GM12878 (cell line): Measurements from ENCODE around the gene TBX15. TPM values are rescaled to one million over a fixed set of nuclear protein-coding genes. Genes with fewer than 3 reads are reported as not detected.

Source experiments
- ASH2L ChIP-seq: fragments of 300-600, 200-600 bp; sonication (generic); IDR thresholded peaks from 2 replicates; pipeline ENCODE4 v1.6.1; 2017; ENCODE audit warnings: low read depth, mild to moderate bottlenecking, borderline replicate concordance
- CREB1 ChIP-seq: IDR thresholded peaks from 2 replicates; pipeline ENCODE4 v1.6.1; 2012; ENCODE audit warnings: low read depth, mild to moderate bottlenecking, inconsistent platforms
- DPF2 ChIP-seq: fragments of 450-650 bp; IDR thresholded peaks from 2 replicates; pipeline ENCODE4 v1.6.1; 2017; ENCODE audit warnings: mild to moderate bottlenecking
- EGR1 ChIP-seq, 2 experiments: IDR thresholded peaks; 1 replicate in 1 of 2; 2 replicates in 1 of 2; pipeline ENCODE4 v1.6.1; 2011 to 2012; ENCODE audit warnings: low read depth in 2 of 2, low read length in 2 of 2, borderline replicate concordance in 1 of 2, mild to moderate bottlenecking in 1 of 2, moderate library complexity in 1 of 2
- ELK1 ChIP-seq: IDR thresholded peaks from 2 replicates; pipeline ENCODE4 v1.6.1; 2012; ENCODE audit warnings: low read depth, low read length, improper control_type of control experiment
- EP300 ChIP-seq, 2 experiments: fragments of 150-350 bp in 1 of 2; IDR thresholded peaks; 2 replicates each; pipeline ENCODE4 v1.6.1; 2011 to 2012; ENCODE audit warnings: low read depth in 2 of 2, low read length in 2 of 2, borderline replicate concordance in 1 of 2, improper control_type of control experiment in 1 of 2, inconsistent platforms in 1 of 2; ENCODE audit not compliant: control insufficient read depth in 1 of 2
- EZH2 ChIP-seq: IDR thresholded peaks from 2 replicates; pipeline ENCODE4 v1.6.1; 2012; ENCODE audit warnings: low read depth, mild to moderate bottlenecking, control low read depth, inconsistent platforms, low read length, borderline replicate concordance; ENCODE audit not compliant: control insufficient read depth
- FOXM1 ChIP-seq: IDR thresholded peaks from 2 replicates; pipeline ENCODE4 v1.6.1; 2012; ENCODE audit warnings: low read depth, mild to moderate bottlenecking, inconsistent platforms, low read length, moderate library complexity
- HCFC1 ChIP-seq: fragments of 150-350 bp; IDR thresholded peaks from 2 replicates; pipeline ENCODE4 v1.6.1; 2014; ENCODE audit warnings: low read length
- IKZF1 ChIP-seq: fragments of 450-650 bp; conservative IDR thresholded peaks from 2 replicates; pipeline ENCODE4 v1.6.1; 2017; ENCODE audit warnings: antibody characterized with exemption, mild to moderate bottlenecking
- MYC ChIP-seq: IDR thresholded peaks from 2 replicates; pipeline ENCODE4 v1.6.1; 2011; ENCODE audit warnings: mild to moderate bottlenecking, low read length, moderate library complexity, inconsistent platforms; ENCODE audit not compliant: insufficient read depth, insufficient replicate concordance, insufficient read length, severe bottlenecking
- NFIC ChIP-seq: IDR thresholded peaks from 2 replicates; pipeline ENCODE4 v1.6.1; 2012; ENCODE audit warnings: low read depth, mild to moderate bottlenecking, inconsistent platforms, low read length, moderate library complexity
- NR2C2 ChIP-seq: IDR thresholded peaks from 2 replicates; pipeline ENCODE4 v1.6.1; 2011; ENCODE audit warnings: borderline replicate concordance, low read depth; ENCODE audit not compliant: control insufficient read depth, insufficient read length
- NRF1 ChIP-seq: conservative IDR thresholded peaks from 2 replicates; pipeline ENCODE4 v1.6.1; 2011; ENCODE audit warnings: mild to moderate bottlenecking, low read depth, low read length, improper control_type of control experiment
- RCOR1 ChIP-seq: conservative IDR thresholded peaks from 2 replicates; pipeline ENCODE4 v1.6.1; 2012; ENCODE audit warnings: low read depth, low read length, improper control_type of control experiment
- RELA ChIP-seq: fragments of 450-650 bp; IDR thresholded peaks from 2 replicates; pipeline ENCODE4 v1.8.0; 2014; ENCODE audit warnings: borderline replicate concordance; ENCODE audit not compliant: partially characterized antibody
- SKIL ChIP-seq: fragments of 450-650 bp; IDR thresholded peaks from 2 replicates; pipeline ENCODE4 v1.6.1; 2017; ENCODE audit warnings: mild to moderate bottlenecking, low read depth, inconsistent platforms; ENCODE audit not compliant: poor library complexity, severe bottlenecking
- SMARCA5 ChIP-seq: fragments of 450-650 bp; IDR thresholded peaks from 2 replicates; pipeline ENCODE4 v1.6.1; 2017; ENCODE audit warnings: mild to moderate bottlenecking
- SMC3 ChIP-seq: IDR thresholded peaks from 2 replicates; pipeline ENCODE4 v1.6.1; 2011; ENCODE audit warnings: low read length, improper control_type of control experiment, borderline replicate concordance
- TARDBP ChIP-seq: IDR thresholded peaks from 2 replicates; pipeline ENCODE4 v1.6.1; 2016; ENCODE audit warnings: borderline replicate concordance
- TCF12 ChIP-seq: IDR thresholded peaks from 2 replicates; pipeline ENCODE4 v1.6.1; 2011; ENCODE audit warnings: low read depth, mild to moderate bottlenecking, low read length
- ZNF687 ChIP-seq: fragments of 450-650 bp; IDR thresholded peaks from 2 replicates; pipeline ENCODE4 v1.6.1; 2017; ENCODE audit warnings: mild to moderate bottlenecking, moderate library complexity
- polyA plus RNA-seq, 11 experiments: library from polyadenylated mRNA; depleted of rRNA in 4 of 11; unstranded in 6 of 11; stranded (reverse) in 5 of 11; fragments of >200 nt; fragmentation: Nextera tagmentation in 4 of 11; fragmentation: Illumina TruSeq in 1 of 11; extraction: Ambion mirVana in 4 of 11; extraction: Trizol in 1 of 11; gene quantifications; 1 replicate in 1 of 11; 2 replicates in 10 of 11; pipeline versions ENCODE4 v1.2.1 to v1.2.3, GENCODE V29; 2011 to 2016; ENCODE audit warnings: inconsistent platforms in 2 of 11, missing spikeins in 2 of 11, low read depth in 1 of 11
- total RNA-seq, 4 experiments: library from RNA; depleted of rRNA in 3 of 4; stranded (reverse); fragments of >200 nt in 3 of 4; fragmentation: Illumina TruSeq in 1 of 4; extraction: Trizol in 1 of 4; gene quantifications; 2 replicates each; pipeline versions ENCODE4 v1.2.1 to v1.2.3, GENCODE V29; 2013 to 2021

TBX15 gene
- total and polyA plus RNA-seq, 10 of the 15 experiments (the other 5 are each of a cell fraction or from before 2014, with no cell fraction given): 0.64 to 9.4 (median 0.99) TPM

GRCh38 chr1:118918230-118918939, 69.8 kb downstream of the TBX15 start (continued):
- TF ChIP-seq ZNF687 (peak; percentile 34; the same call in 1 of the 2 replicates), MYC (no peak), FOXM1 (no peak), IKZF1 (peak; percentile 70; the same call in 1 of the 2 replicates), SMC3 (no peak), RELA (no peak), RCOR1 (no peak), EGR1 (IDR thresholded peaks at IDR 0.05; ENCODE audit: borderline replicate concordance in 1 of 2, low read depth in 2 of 2, low read length in 2 of 2) (no peak), EZH2 (no peak), SKIL (no peak), SMARCA5 (0 out of 2 replicates have a peak, but pooled peaks have one; percentile 19), NR2C2 (no peak), ELK1 (no peak), ASH2L (no peak), CREB1 (no peak), NFIC (no peak), TARDBP (no peak), EP300 (IDR thresholded peaks at IDR 0.05; ENCODE audit: borderline replicate concordance in 1 of 2, control insufficient read depth in 1 of 2, low read depth in 2 of 2, low read length in 2 of 2) (peak; percentile 80; a peak in 2 of 4 replicates), HCFC1 (no peak), TCF12 (no peak), DPF2 (peak; percentile 54; the same call in 1 of the 2 replicates), NRF1 (no peak)
